Urothelium cell line (cell line): Measurements from ENCODE around the gene PDE4D.
A peak's percentile ranks its signal among the peaks of the same experiment; 100 is the strongest.
"Not testable (repeated sequence)": the region's sequence is repeated elsewhere in the genome, so short reads cannot be mapped to it uniquely, and the experiment has no call there.

Experiments
- DNase-seq: peaks from one replicate; pipeline ENCODE4 v3.0.0; 2011; ENCODE audit warnings: low spot score, mixed read lengths
- FAIRE-seq: peaks from 2 replicates; lab custom pipeline; 2011; peaks lifted over from hg19 to GRCh38; lab: Jason Lieb, UNC

PDE4D gene

DNA sequence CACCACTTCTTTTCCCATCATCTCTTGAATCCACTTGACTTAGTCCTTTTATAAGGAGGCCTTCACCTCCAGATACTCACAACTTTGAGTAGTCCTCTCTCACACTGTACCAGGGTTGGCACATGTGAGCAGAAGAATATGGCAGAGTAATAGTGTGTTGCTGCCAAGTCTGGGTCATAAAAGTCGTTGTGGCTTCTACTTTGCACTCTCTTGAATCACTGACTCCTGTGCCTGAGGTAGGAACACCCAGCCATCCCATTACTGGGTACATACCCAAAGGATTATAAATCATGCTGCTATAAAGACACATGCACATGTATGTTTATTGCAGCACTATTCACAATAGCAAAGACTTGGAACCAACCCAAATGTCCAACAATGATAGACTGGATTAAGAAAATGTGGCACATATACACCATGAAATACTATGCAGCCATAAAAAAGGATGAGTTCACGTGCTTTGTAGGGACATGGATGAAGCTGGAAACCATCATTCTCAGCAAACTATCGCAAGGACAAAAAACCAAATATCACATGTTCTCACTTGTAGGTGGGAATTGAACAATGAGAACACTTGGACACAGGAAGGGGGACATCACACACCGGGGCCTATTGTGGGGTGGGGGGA is 145.4 kb downstream of the PDE4D start:
- FAIRE-seq, DNase-seq: not testable (repeated sequence)

GRCh38 chr5:59746241-59746765 is 147.2 kb downstream of the PDE4D start:
- peak; percentile 12 for DNase-seq
- no peak for FAIRE-seq

- no peak for FAIRE-seq
Measured at GRCh38 chr5:59745415-59745863, 148.1 kb downstream of the PDE4D start.

GRCh38 chr5:59744531-59744992 is 149.0 kb downstream of the PDE4D start:
- FAIRE-seq (no peak), DNase-seq (no peak)

More at GRCh38 chr5:59745415-59745863, 148.1 kb downstream of the PDE4D start:
- DNase-seq = no peak

- DNase-seq (no peak), FAIRE-seq (no peak)
Measured at GRCh38 chr5:59741599-59741998, 151.9 kb downstream of the PDE4D start.

- no peak for DNase-seq
- FAIRE-seq = no peak
Measured at GRCh38 chr5:59738024-59738423, 155.5 kb downstream of the PDE4D start.

- no peak for FAIRE-seq
- no peak for DNase-seq
Measured at GRCh38 chr5:59732806-59733205, 160.7 kb downstream of the PDE4D start.

DNA sequence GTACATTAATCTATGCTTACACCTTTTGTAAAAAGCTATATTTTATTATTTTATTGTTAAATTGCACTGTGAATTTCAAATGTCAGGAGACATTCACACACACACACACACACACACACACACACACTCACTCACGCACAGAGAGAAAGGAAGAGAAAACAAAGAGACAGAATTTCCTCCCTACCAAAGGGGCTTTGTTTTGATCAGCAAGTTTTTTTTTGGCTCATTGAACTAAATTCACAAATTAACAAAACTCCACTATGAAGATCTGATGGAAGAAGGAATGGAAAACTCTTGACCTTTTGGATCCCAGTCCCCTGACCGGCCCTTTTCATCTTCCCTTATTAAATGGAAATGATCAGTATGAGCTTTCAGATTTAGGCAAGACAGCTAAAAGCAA is 161.2 kb downstream of the PDE4D start:
- FAIRE-seq = no peak

GRCh38 chr5:59731809-59732208 is 161.7 kb downstream of the PDE4D start:
- DNase-seq (no peak), FAIRE-seq (no peak)

More for the DNA sequence above, 161.2 kb downstream of the PDE4D start:
- no peak for DNase-seq

GRCh38 chr5:59729820-59730219 is 163.7 kb downstream of the PDE4D start:
- DNase-seq (no peak), FAIRE-seq (no peak)

DNA sequence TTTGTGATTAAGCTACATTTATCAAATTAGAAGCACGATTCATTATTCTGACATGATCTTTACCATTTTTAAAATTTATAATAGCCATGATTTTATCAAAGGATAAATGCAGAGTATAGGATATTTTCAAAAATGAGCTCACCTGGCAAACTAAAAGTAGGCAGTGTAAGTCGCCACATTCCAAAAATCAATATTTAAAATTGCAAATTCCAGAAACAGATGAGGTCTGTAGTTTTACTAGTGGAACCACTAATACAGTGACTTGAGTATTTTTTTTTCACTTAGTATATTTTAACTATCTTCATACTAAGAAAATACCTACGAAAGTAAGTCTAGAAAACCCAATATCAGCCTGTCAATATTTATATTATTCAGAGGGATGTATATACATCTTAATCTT is 164.2 kb downstream of the PDE4D start:
- no peak for FAIRE-seq
- no peak for DNase-seq

- DNase-seq (no peak), FAIRE-seq (no peak)
Measured at GRCh38 chr5:59728356-59728755, 165.2 kb downstream of the PDE4D start.

DNA sequence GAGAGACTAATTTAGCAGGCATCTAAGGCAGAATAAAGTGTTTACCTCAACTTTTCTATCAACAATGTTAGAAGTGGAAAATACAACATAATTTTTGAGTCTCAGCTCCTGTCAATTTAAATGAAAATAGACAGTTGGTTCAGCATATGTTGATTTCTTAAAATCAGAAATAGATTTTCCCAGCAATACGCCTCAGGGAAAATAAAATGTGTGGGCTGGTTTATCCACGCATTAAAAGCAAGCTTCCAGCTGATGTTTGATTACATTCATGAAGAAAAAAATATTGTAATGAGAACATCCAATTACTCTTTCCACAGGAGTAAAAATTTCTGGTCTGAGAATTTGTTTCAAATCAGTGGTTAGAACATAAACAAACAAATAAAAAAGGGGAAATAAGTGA is 166.3 kb downstream of the PDE4D start:
- no peak for DNase-seq
- FAIRE-seq = no peak

DNA sequence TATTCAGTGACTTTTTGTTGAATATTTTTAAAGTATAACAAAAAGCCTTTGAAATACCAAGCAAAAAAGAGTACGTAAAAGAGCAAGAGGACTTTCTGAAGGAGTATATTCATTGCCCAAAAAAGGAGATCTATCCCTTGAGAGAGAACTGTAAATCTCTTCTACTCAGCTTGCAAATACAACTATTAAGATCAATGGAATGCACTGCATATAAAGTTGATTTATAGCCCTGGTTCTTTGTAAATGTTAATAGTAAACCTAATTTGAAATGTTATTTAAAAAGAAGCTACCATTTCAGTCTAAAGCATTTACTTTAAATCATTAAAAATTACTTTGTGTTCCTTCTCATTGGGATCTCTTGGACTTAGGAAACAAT is 168.1 kb downstream of the PDE4D start:
- DNase-seq (no peak), FAIRE-seq (no peak)

DNA sequence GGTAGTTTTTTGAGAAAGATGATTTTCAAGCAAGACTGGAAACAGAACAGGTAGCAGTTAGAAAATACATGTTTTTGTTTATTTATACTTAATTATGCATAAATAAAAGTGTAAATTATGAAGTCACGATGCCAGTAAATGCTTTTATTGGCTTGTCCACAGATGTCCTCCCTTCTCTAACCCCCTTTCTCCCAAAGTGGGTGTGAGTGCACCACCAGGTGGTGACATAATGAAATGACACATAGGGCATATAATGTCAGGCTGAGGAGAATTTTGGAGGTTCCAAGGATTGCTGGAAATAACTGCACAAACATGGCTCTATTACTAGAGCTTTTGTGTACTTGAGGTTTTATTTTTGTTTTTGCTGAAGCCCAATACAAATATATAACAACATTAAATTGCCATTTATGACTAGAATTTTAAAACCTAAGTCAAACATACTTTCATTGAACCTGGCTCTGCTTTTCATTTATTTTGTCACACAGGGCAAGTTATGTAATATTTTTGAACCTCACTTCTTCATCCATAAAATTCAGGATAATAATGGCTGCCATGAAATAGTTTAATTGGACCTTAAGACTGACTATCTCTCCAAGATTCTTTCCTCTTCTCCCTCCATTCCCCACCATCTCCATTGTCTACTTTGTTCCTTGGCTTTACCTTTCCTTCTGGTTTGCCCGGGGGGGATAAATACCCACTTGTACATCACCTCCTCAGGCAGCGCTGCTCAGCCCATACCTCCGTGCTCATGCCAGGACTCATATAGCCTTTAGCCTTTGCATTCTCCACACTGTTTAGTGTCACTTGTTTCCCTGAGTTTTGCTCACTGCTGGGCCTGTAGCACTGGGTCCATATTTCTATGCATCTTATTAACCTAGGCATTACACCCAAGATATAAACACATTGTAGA is 168.8 kb downstream of the PDE4D start:
- DNase-seq (peak; percentile 57), FAIRE-seq (peak; percentile 59)

GRCh38 chr5:59722874-59723273 is 170.7 kb downstream of the PDE4D start:
- FAIRE-seq (no peak), DNase-seq (no peak)

GRCh38 chr5:59721741-59722140 is 171.8 kb downstream of the PDE4D start:
- DNase-seq (no peak), FAIRE-seq (no peak)

- DNase-seq (no peak), FAIRE-seq (no peak)
Measured at GRCh38 chr5:59720063-59720462, 173.5 kb downstream of the PDE4D start.

DNA sequence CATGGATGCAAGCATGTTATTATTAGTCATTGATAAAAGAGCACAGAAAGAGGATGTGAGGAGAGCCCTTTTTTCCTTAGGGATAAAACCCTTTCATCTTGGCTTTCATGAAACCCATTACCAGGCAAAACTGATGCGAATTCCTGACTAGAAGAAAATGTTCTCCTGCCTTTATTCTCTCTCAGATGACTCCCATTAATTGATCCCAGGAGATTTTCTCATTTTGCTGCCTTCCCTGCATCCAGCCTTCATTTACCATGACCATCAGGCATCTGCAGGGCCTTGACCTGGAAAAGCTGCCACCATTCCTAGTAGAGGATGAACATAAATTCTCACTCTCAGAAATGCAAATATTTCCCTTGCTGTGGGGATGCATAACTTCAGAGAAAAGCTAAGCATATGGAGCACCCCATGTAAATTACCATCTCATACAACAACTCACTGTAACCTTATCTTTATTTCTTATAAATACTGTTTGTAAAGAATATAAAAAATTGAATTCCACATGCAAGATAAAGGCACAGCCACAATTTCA is 176.5 kb downstream of the PDE4D start:
- DNase-seq (no peak), FAIRE-seq (no peak)

DNA sequence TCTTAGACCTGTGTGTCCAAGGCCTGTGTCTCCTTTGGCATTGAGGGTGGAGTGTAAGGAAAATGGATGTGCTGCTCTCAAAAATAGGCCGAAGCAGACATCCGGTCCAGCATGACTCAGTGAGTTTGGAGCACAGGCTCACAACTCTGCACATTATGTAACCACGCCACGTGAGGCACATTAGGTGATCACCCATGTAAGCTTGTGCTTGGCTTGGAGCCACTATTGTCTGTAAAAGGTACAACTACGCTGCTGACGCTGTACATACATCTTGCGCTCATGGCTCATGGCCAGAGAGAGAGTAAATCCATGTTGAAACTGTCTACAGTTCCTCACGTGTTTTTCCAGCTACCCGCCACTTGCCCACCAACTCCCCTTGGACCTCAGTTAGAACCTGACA is 177.5 kb downstream of the PDE4D start:
- DNase-seq (no peak), FAIRE-seq (peak; percentile 87)

DNA sequence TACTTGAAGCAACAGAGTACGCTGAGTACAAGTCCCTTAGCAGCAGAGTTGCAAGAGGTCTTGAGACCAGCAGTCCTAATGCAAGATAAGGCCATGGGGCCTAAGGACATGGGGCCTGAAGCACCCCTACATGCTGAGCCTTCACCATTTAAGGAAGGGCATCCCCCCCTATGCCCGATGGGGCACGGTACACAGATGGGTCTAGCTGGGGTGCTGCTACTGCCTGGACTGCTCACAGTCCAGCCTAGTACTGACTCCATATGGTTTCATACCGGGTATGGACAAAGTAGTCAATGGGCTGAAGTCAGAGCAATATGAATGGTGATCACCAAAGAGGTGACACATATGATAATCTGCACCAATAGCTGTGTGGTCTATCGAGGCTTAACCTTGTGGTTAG is 178.3 kb downstream of the PDE4D start:
- DNase-seq (no peak), FAIRE-seq (no peak)

DNA sequence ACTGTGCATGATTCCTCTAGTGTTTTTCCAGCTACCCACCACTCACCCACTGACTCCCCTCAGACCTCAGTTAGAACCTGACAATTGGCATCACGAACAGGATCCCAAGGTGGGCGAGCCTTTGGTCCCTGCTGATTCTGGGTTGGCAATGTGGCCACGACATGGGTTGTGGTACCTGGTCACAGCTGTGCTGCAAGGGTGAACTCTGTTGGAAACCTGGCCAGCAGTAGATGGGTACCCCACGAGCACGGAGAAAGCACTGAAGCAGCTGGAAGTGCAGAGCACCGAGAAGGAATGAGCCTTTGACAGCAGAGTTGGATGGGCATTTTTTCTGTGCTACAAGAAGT is 180.1 kb downstream of the PDE4D start:
- FAIRE-seq (no peak), DNase-seq (no peak)
